Endothelial cell of umbilical vein (primary cell): ENCODE measurements around the gene RPP30. TPM values are rescaled to one million over a fixed set of nuclear protein-coding genes. Genes with fewer than 3 reads are reported as not detected.

ENCODE experiments used
- BruUV-seq: library from RNA; stranded (reverse); fragments of 400-500 nt; replicated peaks from 2 replicates; lab custom pipeline; 2021; lab: Mats Ljungman, UMichigan
- CTCF ChIA-PET: fragments of 300-600, 350-600 bp; sonication (Branson Sonifier 250); formaldehyde crosslinking; loops from one replicate; lab custom pipeline; 2021; ENCODE audit warnings: antibody characterized with exemption, inconsistent platforms; lab: Charles Lee
- POLR2A ChIA-PET: fragments of 300-600, 350-600 bp; sonication (Branson Sonifier 250); formaldehyde crosslinking; loops from one replicate; lab custom pipeline; 2021; ENCODE audit warnings: antibody characterized with exemption, inconsistent platforms; lab: Charles Lee
- DNase-seq: peaks from one replicate; pipeline ENCODE4 v3.0.0-alpha.2; 2011; ENCODE audit warnings: low read depth, low spot score
- FAIRE-seq: peaks from 2 replicates; lab custom pipeline; 2011; peaks lifted over from hg19 to GRCh38; lab: Jason Lieb, UNC
- H2AFZ ChIP-seq: 2 replicates; pipeline ENCODE4 v1.6.0; 2012; ENCODE audit warnings: low read depth, low read length, control low read depth, inconsistent platforms
- H3K27ac ChIP-seq: 2 replicates; pipeline ENCODE4 v1.5.1; 2011; ENCODE audit warnings: low read depth, mild to moderate bottlenecking, control low read depth, low read length, moderate library complexity; ENCODE audit not compliant: insufficient read depth
- H3K27me3 ChIP-seq, 2 experiments: 2 replicates each; pipeline versions ENCODE4 v1.6.0 to v1.6.1; 2011; ENCODE audit warnings: low read length in 2 of 2, mixed read lengths in 1 of 2; ENCODE audit not compliant: control insufficient read depth in 2 of 2, insufficient read depth in 2 of 2
- H3K36me3 ChIP-seq, 2 experiments: 2 replicates in 1 of 2; 3 replicates in 1 of 2; pipeline ENCODE4 v1.5.1; 2011; ENCODE audit warnings: low read length in 2 of 2, mild to moderate bottlenecking in 1 of 2, moderate library complexity in 1 of 2; ENCODE audit not compliant: control insufficient read depth in 2 of 2, insufficient read depth in 2 of 2; ENCODE audit errors: extremely low read depth in 1 of 2
- H3K4me1 ChIP-seq: 3 replicates; pipeline ENCODE4 v1.5.1; 2011; ENCODE audit warnings: mild to moderate bottlenecking, low read length; ENCODE audit not compliant: control insufficient read depth, insufficient read depth; ENCODE audit errors: extremely low read depth
- H3K4me2 ChIP-seq: 2 replicates; pipeline ENCODE4 v1.6.1; 2011; ENCODE audit warnings: low read length, control low read depth, mixed read lengths; ENCODE audit not compliant: insufficient read depth
- H3K4me3 ChIP-seq, 3 experiments: fragments of 200-600 bp in 1 of 3; sonication (generic), shearing (Covaris generic) in 1 of 3; replicated peaks in 1 of 3; 2 replicates each; pipeline ENCODE4 v1.5.1; 2011 to 2016; ENCODE audit warnings: control low read depth in 3 of 3, low read length in 3 of 3, mild to moderate bottlenecking in 2 of 3, inconsistent platforms in 1 of 3, low read depth in 1 of 3, moderate library complexity in 1 of 3; ENCODE audit not compliant: insufficient read depth in 1 of 3
- H3K79me2 ChIP-seq: 2 replicates; pipeline ENCODE4 v1.6.0; 2012; ENCODE audit warnings: low read length, inconsistent platforms; ENCODE audit not compliant: control insufficient read depth, insufficient read depth
- H3K9ac ChIP-seq: replicated peaks from 2 replicates; pipeline ENCODE3; 2011; ENCODE audit warnings: low read length, control low read depth; ENCODE audit not compliant: insufficient read depth; ENCODE audit errors: extremely low read depth
- H3K9me1 ChIP-seq: replicated peaks from 3 replicates; pipeline ENCODE4 v1.6.0; 2011; ENCODE audit warnings: mild to moderate bottlenecking, low read length; ENCODE audit not compliant: control insufficient read depth, insufficient read depth; ENCODE audit errors: extremely low read depth
- H3K9me3 ChIP-seq: replicated peaks from 2 replicates; pipeline ENCODE4 v1.5.1; 2012; ENCODE audit warnings: low read length, inconsistent platforms; ENCODE audit not compliant: control insufficient read depth, insufficient read depth
- H4K20me1 ChIP-seq: replicated peaks from 2 replicates; pipeline ENCODE3; 2011; ENCODE audit warnings: mild to moderate bottlenecking, low read length; ENCODE audit not compliant: control insufficient read depth, insufficient read depth; ENCODE audit errors: extremely low read depth
- CTCF ChIP-seq, 2 donors: IDR thresholded peaks; 1 replicate in 1 of 2; 2 replicates in 1 of 2; pipeline ENCODE4 v1.5.1; 2011; ENCODE audit warnings: low read length in 2 of 2, mild to moderate bottlenecking in 2 of 2, moderate library complexity in 2 of 2, control low read depth in 1 of 2, inconsistent platforms in 1 of 2, low read depth in 1 of 2; ENCODE audit not compliant: insufficient read depth in 1 of 2; ENCODE audit errors: extremely low read depth in 1 of 2
- EZH2 ChIP-seq: IDR thresholded peaks from 2 replicates; pipeline ENCODE4 v1.6.1; 2012; ENCODE audit warnings: borderline replicate concordance, low read depth, mild to moderate bottlenecking, moderate library complexity, low read length, inconsistent platforms; ENCODE audit not compliant: severe bottlenecking
- FOS ChIP-seq: IDR thresholded peaks from 2 replicates; pipeline ENCODE4 v1.6.1; 2011; ENCODE audit warnings: mild to moderate bottlenecking, low read length, moderate library complexity, borderline replicate concordance; ENCODE audit not compliant: insufficient read depth
- GATA2 ChIP-seq: IDR thresholded peaks from 2 replicates; pipeline ENCODE4 v1.7.0; 2011; ENCODE audit warnings: low read depth, mild to moderate bottlenecking, moderate library complexity, mixed read lengths, low read length; ENCODE audit not compliant: insufficient read length, insufficient read depth
- JUN ChIP-seq: IDR thresholded peaks from 2 replicates; pipeline ENCODE4 v1.6.1; 2011; ENCODE audit warnings: borderline replicate concordance, low read depth; ENCODE audit not compliant: insufficient read length, insufficient read depth
- MAX ChIP-seq: IDR thresholded peaks from 2 replicates; pipeline ENCODE4 v1.6.1; 2011; ENCODE audit not compliant: insufficient read depth, insufficient read length
- MYC ChIP-seq: IDR thresholded peaks from one replicate; pipeline ENCODE4 v1.6.1; 2011; ENCODE audit warnings: mild to moderate bottlenecking, low read depth, low read length
- POLR2A ChIP-seq: IDR thresholded peaks from 2 replicates; pipeline ENCODE4 v1.6.1; 2012; ENCODE audit warnings: low read depth, mild to moderate bottlenecking, control low read depth, low read length
- POLR2AphosphoS5 ChIP-seq: IDR thresholded peaks from 2 replicates; pipeline ENCODE4 v1.6.1; 2012; ENCODE audit warnings: low read depth, mild to moderate bottlenecking, control low read depth, low read length, moderate library complexity; ENCODE audit not compliant: insufficient read depth
- dilution Hi-C: fragments of 300-500 bp; cut with MboI; formaldehyde crosslinking; loops from one replicate; pipeline ENCODE4 v1.15.0; 2019; ENCODE audit warnings: low sequenced_read_pairs; ENCODE audit not compliant: extremely low pct_ligation_motif_present
- intact Hi-C: fragments of 100-400 bp; cut with micrococcal nuclease; formaldehyde crosslinking; loops from one replicate; pipeline ENCODE4 v1.10.0; 2022
- polyA plus RNA-seq, 4 experiments: library from polyadenylated mRNA; depleted of rRNA in 3 of 4; stranded (reverse) in 3 of 4; unstranded in 1 of 4; fragments of >200 nt; gene quantifications; 2 replicates each; pipeline versions ENCODE4 v1.2.1 to v1.2.3, GENCODE V29; 2011 to 2012; ENCODE audit warnings: missing spikeins in 1 of 4
- total RNA-seq: library from RNA; stranded (reverse); gene quantifications from 2 replicates; pipeline ENCODE4 v1.2.3, GENCODE V29; 2021

RPP30 gene
- total and polyA plus RNA-seq, 2 donors (not counting 3 experiments of a cell fraction or from before 2014, with no cell fraction given) = 21.1 to 47.8 TPM

GRCh38 chr10:90913774-90914420 is 42.1 kb downstream of the RPP30 start:
- peak; percentile 92 for TF ChIP-seq POLR2AphosphoS5
- TF ChIP-seq EZH2 = no peak
- TF ChIP-seq GATA2 = no peak
- TF ChIP-seq JUN = no peak
- no peak for TF ChIP-seq FOS
- TF ChIP-seq CTCF (IDR thresholded peaks at IDR 0.05; ENCODE audit: extremely low read depth in 1 of 2, insufficient read depth in 1 of 2, low read depth in 1 of 2, low read length in 2 of 2) = no peak
- TF ChIP-seq MAX = no peak
- TF ChIP-seq MYC = no peak
- peak; percentile 88 for TF ChIP-seq POLR2A
- no peaks in the 10 kb centered on the region for H3K9me1 ChIP-seq
- intact Hi-C loops (no loop called here), dilution Hi-C loops (no loop called here)
- BruUV-seq = no TSS peak
- peaks cover 15 to 40% of the 10 kb centered on the region in 2 experiments for H3K36me3 ChIP-seq
- peaks cover 46% of the 10 kb centered on the region for H3K4me1 ChIP-seq
- no peaks in the 10 kb centered on the region for H4K20me1 ChIP-seq
- no peaks in the 10 kb centered on the region for H3K9me3 ChIP-seq
- no peak overlapping the region for H3K9ac ChIP-seq
- H3K79me2 ChIP-seq = peaks cover 28% of the 10 kb centered on the region
- H3K27me3 ChIP-seq = no peaks in the 10 kb centered on the region
- POLR2A ChIA-PET = interaction anchor here (1.0 to 3.7 kb wide), 2 partner anchors 17 to 337 kb away, joined by 5 to 21 read pairs; no protein-coding TSS in a partner anchor
- CTCF ChIA-PET = interaction anchor here (0.6 to 3.9 kb wide), 4 partner anchors 34 to 456 kb away, joined by 3 to 165 read pairs (median 17); no protein-coding TSS in a partner anchor
- H3K4me3 ChIP-seq = no peak overlapping the region
- H3K27ac ChIP-seq = no peak overlapping the region
- FAIRE-seq = no peak
- H2AFZ ChIP-seq = no peak overlapping the region
- peak; percentile 32 for DNase-seq
- peak overlapping the region; percentile 6 for H3K4me2 ChIP-seq
